HEK293T (cell line): Measurements from ENCODE around the gene PHEX.

Source experiments
- ARNT ChIP-seq: fragments of 450-650 bp; IDR thresholded peaks from 2 replicates; pipeline ENCODE4 v1.6.1; 2017; ENCODE audit warnings: mild to moderate bottlenecking
- BHLHE40 ChIP-seq: fragments of 450-650 bp; IDR thresholded peaks from 2 replicates; pipeline ENCODE4 v1.6.1; 2016; ENCODE audit warnings: mild to moderate bottlenecking, moderate library complexity, borderline replicate concordance
- ELF4 ChIP-seq: fragments of 450-650 bp; IDR thresholded peaks from 2 replicates; pipeline ENCODE4 v1.6.1; 2017; ENCODE audit warnings: antibody characterized with exemption
- FOXA1 ChIP-seq: fragments of 450-650 bp; IDR thresholded peaks from 2 replicates; pipeline ENCODE4 v1.6.1; 2016; ENCODE audit warnings: mild to moderate bottlenecking
- FOXK2 ChIP-seq: fragments of 450-650 bp; IDR thresholded peaks from 2 replicates; pipeline ENCODE4 v1.6.1; 2016; ENCODE audit warnings: mild to moderate bottlenecking
- FOXM1 ChIP-seq: fragments of 450-650 bp; IDR thresholded peaks from 2 replicates; pipeline ENCODE4 v1.6.1; 2017; ENCODE audit warnings: mild to moderate bottlenecking, borderline replicate concordance
- HDGF ChIP-seq: fragments of 450-650 bp; IDR thresholded peaks from 2 replicates; pipeline ENCODE4 v1.6.1; 2017; ENCODE audit warnings: antibody characterized with exemption, borderline replicate concordance
- L3MBTL2 ChIP-seq: fragments of 450-650 bp; conservative IDR thresholded peaks from 2 replicates; pipeline ENCODE4 v1.6.1; 2016; ENCODE audit warnings: mild to moderate bottlenecking
- NFRKB ChIP-seq: fragments of 450-650 bp; IDR thresholded peaks from 2 replicates; pipeline ENCODE4 v1.6.1; 2016; ENCODE audit warnings: mild to moderate bottlenecking, moderate library complexity
- SP1 ChIP-seq: fragments of 450-650 bp; IDR thresholded peaks from 2 replicates; pipeline ENCODE4 v1.6.1; 2017
- SUZ12 ChIP-seq: fragments of 450-650 bp; IDR thresholded peaks from 2 replicates; pipeline ENCODE4 v1.6.1; 2016; ENCODE audit warnings: mild to moderate bottlenecking

DNA sequence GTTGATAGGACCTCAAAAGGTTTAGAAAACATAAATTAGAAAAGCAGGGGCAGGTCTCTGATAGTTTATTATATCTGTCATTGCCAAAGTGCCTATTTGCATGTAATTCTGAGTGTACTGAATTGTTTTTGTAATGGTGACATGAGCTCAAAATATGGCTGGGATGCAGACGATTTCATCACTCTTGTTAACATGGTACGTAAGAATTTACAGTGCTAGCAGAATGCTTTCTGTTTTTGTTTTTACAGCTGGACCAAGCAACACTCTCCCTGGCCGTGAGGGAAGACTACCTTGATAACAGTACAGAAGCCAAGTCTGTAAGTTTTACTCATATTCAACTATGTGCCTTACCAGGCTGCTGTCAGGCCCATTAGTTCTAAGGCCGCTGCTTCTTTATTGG, 58.1 kb downstream of the PHEX start:
- no peak for TF ChIP-seq ELF4
- TF ChIP-seq BHLHE40: no peak
- no peak for TF ChIP-seq ARNT
- TF ChIP-seq FOXA1: no peak
- TF ChIP-seq L3MBTL2: no peak
- TF ChIP-seq SP1: no peak
- TF ChIP-seq FOXM1: no peak
- no peak for TF ChIP-seq SUZ12
- TF ChIP-seq FOXK2: no peak
- no peak for TF ChIP-seq NFRKB
- TF ChIP-seq HDGF: no peak
